ENCODE measurements around the gene UBASH3A.

GRCh38 chr21:42358261-42358660, 45.4 kb upstream of the UBASH3A start:
- TF ChIP-seq YY1 (IDR thresholded peaks at IDR 0.05; ENCODE audit: insufficient read depth, insufficient read length), result no peak
- TF ChIP-seq ZNF274 (IDR thresholded peaks at IDR 0.05; ENCODE audit: low read depth, low read length), result no peak
